NK-92 (cell line): Measurements from ENCODE around the gene GUCY1A2.
"Not testable (repeated sequence)": the region's sequence is repeated elsewhere in the genome, so short reads cannot be mapped to it uniquely, and the experiment has no call there.

ENCODE experiments used
- DNase-seq: peaks from one replicate; lab custom pipeline; 2025; ENCODE audit not compliant: unreplicated experiment; lab: John Stamatoyannopoulos, UW

Gene GUCY1A2

DNA sequence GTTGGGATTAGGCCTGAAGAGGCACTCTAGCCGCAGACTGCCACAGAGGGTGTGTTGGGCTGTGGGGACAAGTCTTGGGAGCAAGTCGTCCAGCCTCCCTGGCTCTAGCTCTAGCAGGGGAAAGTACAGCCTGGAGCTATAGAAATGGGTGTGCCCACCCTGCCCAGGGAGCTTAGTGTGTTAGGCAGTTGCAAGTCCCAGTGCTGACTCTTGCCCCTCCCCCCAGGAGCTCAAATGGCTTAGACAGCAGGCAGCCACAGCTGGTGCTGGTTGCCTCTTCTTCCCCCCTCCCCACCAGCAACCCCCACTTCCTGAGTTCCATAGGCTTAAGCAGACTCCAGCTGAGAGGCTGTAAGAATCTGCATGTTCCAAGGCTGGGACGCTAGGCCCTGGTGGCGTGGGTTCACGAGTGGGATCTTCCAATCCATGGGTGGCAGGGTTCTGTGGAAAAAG, 61.2 kb downstream of the GUCY1A2 start:
- DNase-seq: no peak

DNA sequence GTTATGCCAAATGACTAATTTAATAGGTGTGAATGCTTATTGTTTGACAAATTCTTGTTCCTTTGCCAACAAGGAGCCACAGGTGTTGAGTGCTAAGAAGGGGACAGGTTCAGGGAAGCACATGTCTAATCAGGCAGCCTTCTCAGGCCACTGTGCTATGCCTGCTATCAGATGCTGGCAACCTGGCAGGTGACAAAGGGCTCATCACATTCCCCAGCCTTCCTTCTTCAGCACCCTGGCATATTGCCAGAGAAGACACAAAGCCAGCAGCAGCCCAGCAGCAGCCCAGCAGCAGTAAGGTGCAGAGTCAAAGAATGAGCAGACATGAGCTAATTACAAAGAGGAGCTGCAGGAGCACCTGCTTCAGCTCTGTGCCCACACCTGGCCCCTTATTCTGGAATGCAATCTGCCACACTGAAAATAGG, 68.2 kb downstream of the GUCY1A2 start:
- DNase-seq: no peak

DNA sequence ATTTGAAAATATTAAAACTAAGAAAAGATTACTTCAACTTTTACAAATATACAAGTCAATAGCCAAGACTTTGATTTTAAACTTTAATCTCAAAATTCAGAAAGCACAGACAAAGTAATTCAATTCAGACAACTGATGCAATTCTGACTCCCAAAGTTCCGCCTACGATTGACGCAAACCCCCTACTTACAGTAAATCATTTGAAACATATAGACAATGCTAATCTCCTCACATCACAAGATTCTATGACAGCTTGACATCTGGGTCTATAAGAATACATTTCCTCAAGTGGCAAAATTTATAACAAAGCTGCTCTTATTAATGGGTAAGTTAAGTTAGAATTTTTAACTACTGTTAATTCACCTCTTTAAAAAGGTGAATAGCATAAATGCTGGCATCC, 75.2 kb downstream of the GUCY1A2 start:
- DNase-seq: no peak

DNA sequence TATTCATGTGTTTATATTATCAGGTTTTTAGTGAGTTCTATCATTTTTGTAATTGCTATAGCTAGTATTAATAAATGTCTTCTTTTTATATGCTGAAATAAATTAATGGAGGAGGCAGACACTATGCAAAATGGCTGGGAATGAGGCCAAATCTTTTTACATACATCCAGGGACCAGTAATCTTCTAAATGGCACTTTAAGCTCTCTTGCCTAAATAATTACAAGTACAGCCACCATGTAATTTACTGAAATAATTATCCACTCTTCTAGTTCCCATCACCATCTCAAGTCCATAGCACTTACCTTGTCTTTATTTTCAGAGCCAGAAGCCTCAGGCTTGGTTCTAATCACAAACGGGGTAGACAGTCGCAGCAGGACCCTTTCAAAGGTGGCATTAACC, 79.1 kb downstream of the GUCY1A2 start:
- no peak for DNase-seq

DNA sequence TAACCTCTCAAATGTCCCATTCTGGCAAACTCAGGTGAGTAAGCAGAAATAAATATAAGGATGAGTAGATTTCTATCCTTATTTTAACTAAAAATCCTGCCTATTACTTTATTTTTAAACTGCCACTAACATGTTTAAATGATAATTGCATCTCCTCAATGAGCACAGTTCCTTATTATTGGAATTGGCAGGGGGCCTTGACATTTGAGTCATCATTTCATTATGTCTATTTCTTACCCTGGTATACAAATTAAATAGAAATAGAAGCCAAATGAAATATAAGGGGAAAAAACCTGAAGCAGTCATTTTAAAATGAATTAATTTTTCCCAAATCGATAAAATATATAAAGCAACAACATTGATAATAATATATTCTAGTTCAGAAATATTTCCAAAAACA, 81.2 kb downstream of the GUCY1A2 start:
- no peak for DNase-seq

DNA sequence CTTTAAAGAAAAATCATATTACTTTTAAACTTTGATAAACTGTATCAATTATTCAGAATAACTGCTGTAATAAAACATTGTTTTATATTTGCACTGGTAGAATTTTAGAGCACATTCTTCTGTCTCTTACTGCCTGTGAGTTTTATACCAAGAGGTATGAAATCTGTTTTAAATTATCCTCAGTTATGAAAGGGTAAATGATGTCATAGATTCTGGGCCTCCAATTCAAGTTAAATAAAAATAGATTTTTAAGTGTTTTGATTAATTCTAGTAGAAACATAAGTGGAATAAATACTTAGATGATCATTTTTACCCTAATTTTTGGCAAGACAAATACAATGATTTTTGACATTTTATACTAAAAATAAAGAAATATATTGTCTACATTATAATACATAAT, 93.0 kb downstream of the GUCY1A2 start:
- DNase-seq: no peak

DNA sequence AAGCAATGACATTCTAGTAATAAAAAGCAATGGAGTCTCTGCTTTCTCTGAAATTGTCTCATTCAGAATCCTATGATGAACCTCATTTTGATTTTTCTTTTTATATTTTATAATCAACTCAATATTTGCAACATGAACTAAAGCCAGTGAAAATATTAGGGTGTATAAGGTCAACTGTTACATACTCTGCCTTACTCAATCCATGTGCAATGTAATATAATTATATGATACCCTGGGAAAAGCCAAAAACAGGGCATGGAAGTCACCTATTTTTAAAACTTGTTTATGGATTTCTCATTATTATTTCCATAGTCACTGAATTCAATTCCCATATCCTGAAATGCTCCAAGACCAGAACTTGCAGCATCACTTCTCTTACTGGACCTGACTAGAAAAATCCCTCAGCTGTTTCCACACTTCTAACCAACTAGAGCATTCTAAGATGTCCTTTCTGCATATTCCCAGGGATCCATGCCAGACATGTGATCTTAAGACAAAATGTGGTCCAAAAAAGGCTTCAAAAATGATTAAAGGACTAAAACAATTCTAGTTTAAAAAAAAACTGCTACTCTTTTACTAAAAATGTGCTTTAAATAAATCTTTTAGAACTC, 97.3 kb downstream of the GUCY1A2 start:
- DNase-seq: no peak

DNA sequence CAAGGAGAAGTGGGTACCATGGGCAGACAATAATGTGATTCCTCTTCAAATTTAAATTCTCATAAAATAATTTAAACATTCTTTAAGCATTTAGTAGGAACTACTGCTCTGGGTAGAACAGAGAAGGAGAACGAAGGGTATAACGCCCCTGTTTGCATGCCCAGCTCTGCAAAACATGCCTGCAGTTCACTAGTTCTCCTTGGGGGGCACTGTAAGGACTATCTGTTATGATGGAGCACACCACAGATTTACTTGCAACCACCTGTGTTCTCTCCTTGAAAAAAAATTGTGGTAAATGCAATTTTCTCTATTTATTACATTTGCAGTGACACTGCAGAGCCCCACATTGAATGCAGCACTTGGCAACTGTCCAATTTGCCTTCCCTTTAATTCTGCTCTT, 100.3 kb downstream of the GUCY1A2 start:
- no peak for DNase-seq

DNA sequence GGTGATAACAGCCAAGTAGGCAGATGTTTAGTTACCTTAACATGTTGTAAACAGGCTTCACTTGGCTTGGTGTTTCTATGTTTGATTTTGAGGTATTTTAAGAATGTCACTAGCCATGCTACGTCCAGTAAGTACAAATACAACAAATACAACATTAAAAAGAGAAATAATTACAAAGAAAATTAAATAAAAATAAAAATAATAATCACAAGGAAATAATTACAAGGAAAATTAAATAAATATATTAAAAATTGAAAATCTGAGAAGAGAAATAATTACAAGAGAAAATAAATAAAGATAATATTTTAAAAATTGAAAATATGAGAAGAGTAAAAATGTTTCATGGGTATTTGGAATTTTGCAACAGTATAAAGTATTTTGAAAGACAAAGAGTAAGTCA, 103.9 kb downstream of the GUCY1A2 start:
- no peak for DNase-seq

DNA sequence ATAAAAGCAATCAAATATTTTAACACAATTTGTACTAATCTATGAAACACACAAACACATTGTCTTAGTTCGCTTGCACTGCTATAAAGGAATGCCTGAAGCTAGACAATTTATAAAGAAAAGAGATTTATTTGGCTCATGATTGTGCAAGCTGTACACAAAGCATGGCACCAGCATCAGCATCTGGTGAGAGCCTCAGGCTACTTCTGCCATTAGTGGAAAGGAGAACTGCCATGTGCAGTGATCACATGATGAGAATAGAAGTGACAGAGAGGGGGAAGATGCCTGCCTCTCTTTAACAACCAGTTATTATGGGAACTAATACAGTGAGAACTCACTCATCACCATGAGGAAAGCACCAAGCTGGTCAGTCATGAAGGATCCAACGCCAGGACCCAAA, 105.1 kb downstream of the GUCY1A2 start:
- DNase-seq: no peak

DNA sequence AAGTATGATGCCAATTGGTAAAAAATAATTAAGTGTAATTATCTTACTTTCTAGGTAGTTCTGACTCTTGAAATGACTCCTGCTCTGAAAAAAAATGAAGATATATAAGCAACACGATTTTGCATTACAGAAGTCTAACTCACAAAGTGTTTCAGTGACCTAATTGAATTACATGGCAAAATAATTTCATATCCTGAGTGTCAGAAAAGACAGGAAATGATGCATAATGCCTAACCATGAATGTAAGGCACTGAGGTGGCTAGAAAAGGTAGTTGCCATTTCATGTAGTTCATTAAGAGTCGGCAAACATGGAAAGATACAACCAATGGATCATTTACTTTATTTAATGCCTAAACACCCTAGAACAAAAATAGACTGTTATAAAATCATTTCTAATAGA, 113.5 kb downstream of the GUCY1A2 start:
- no peak for DNase-seq

DNA sequence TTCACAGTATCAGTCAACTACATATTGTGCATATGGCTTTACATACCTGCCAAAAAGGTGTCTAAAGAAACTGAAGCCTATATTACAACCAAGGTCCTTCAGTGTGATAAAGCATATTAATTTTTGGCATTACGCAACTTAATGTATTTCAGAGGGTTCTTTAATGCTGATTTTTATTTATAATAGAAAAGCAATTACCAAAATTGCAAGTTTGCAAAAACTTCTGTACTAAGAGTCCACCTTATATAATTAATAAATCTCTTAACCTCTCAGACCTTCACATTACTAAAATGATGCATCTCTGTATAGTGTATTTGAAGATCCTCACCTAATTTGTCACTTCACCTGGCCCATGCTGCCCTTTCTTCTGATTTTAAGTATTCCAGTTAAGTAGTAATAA, 128.6 kb downstream of the GUCY1A2 start:
- DNase-seq: no peak

DNA sequence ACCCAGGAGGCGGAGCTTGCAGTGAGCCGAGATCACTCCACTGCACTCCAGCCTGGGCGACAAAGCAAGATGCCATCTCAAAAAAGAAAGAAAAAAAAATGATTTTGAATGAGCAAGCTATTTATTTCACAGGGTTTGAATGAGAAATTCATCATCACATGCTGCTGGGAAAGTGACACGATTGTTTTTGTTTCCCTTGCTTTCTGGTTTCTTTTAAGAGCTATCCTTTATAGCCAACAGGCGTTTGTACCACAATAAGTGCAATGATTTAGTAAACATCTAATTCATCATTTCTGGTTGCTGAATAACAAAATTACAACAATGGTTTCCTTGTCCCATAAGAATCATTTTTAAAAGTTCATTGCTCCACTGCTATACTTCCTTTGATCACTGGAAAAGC, 129.9 kb downstream of the GUCY1A2 start:
- no peak for DNase-seq

DNA sequence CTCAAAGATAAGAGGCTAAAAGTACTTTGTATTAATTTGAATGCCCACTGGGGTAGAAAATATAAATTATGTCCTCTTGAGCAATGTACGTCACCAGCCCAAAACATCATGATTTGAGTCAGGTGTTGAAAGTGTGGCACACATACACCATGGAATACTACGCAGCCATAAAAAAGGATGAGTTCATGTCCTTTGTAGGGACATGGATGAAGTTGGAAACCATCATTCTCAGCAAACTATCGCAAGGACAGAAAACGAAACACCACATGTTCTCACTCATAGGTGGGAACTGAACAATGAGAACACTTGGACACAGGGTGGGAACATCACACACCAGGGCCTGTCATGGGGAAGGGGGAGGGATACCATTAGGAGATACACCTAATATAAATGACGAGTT, 134.6 kb downstream of the GUCY1A2 start:
- not testable (repeated sequence) for DNase-seq

DNA sequence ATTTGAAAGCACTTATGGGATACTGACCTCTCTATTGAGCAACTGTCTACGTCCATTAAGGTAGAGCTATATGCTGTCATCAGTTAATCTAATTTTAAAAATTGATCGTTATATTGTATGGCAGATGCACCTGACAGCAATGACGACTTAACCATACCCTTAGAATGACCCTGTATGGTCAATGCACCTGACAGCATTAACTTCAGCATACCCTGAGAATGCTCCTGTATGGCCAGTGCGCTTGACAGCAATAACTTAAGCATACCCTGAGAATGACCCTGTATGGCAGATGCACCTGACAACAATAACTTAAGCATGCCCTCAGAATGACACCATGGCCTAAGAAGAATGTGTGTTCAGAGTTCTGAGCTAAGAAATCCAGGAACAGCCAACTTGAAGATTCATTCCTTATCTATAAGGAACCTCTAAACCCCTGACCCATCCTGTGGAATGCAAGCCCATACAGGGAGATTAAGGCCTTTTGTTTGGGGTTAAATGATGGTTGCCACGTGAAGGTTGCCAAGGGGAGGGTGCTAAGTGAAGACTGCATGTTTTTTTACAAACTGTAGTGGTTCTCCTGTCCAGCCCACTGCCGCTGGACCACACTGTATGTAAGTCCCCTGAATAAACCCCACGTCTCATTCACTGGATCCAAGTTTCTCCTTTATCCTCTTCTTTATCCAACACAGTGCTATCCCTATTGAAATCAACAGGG, 138.3 kb downstream of the GUCY1A2 start:
- DNase-seq: no peak

DNA sequence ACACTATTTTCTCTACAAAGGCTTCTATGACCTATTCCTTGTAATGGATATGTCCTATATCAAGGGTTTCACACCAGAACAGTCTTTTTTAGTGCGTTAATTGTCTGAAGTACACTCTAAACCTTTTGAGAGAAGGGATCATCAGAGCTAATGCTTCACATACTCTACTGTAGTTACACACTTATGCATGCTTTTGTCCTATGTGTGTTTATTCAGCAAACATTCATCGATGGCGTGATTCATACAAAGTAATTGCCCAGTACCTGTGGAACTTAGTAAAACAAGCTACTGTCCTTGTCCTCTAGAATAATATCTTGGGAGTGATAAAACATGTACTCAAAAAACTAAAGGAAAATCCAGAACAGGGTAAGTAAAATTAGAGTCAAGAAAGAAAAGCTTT, 139.2 kb downstream of the GUCY1A2 start:
- DNase-seq: no peak

DNA sequence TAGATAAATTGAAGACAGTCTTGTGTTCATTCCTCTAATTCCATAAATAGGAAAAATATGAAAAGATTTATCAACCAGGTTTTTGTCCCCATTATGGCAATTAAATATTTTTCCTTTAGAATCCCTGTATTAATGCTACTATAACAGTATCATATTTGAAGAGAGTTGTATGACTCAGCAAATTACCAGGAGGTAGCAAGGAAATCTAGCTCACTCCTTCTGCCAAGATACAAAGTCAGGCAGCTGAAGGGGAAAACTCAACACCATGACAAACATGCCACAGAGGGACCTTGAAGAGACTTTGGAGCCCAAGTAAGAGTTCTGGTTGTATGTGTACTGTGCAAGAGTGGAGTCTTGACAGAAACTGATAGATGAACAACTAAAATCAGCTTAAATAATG, 143.3 kb downstream of the GUCY1A2 start:
- no peak for DNase-seq

DNA sequence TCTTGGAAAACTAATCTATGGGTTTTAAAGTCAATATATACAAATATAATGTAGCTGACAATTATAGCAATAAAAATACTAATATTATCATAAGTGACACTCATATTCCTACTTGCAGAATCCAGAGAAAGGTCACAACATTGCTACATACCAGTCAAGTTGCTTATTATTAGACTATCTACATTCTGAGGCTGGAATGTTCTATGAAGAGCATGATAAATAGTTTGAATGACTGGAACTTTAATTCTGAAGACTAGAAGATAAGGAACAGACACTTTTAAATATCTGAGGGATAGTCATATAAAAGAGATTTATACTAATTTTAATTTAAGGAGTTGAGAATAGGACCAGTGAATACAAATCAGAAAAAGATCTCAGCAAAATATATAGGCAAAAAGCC, 146.0 kb downstream of the GUCY1A2 start:
- DNase-seq: no peak

DNA sequence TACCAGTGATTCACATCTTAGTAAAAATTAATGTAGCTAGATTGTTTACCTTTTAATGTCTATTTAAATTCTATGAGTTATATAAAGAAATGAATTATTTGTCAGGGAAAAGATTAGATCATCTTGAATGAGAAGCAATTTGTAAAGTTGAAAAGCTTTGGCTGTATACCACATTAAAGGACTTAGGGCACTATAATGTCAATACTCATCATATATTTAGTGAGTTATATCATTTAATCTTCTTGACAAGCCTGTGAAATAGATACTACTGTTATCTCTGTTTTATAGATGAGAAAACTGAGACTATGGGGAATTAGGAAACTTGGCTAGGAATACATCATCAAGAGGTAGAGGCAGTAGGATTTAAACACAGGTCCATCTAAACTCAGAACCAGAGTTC, 160.1 kb downstream of the GUCY1A2 start:
- DNase-seq: no peak

DNA sequence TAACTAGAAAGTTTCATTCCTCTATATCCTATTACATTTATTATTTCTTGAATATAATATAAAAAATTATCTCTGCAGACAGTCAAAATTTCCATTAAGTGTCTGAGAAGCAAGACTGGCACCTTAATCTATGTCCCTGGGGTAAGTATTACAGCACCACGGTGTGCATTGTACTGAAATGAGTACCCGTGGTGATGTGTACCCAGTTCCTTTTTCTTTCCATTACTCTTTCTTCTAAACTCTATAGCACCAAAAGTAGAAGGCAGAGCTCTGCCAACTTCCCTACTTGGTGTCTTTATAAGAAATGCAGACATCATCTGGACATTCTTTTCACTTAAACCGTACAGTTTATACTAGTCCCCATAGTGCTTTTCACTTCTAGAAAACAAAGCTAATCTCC, 161.7 kb downstream of the GUCY1A2 start:
- no peak for DNase-seq

DNA sequence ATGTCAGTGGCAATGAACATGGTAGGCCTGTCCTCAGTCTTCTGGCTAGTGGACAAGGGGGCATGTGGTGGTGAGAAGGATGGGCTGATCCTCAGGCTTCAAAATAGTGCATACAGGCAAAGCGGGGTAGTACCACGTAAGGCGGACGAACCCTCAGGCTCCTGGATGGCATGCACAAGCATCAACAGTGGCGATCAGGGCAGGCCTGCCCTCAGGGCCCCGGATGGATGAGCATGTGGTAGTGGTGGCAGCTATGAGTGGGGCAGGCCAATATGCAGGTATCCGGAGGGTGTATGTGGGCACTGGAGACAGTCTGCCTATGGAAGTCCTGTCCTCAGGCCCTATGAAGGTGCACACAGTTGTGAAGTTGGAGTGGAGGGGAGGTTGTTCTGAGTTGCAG, 163.8 kb downstream of the GUCY1A2 start:
- DNase-seq: no peak

DNA sequence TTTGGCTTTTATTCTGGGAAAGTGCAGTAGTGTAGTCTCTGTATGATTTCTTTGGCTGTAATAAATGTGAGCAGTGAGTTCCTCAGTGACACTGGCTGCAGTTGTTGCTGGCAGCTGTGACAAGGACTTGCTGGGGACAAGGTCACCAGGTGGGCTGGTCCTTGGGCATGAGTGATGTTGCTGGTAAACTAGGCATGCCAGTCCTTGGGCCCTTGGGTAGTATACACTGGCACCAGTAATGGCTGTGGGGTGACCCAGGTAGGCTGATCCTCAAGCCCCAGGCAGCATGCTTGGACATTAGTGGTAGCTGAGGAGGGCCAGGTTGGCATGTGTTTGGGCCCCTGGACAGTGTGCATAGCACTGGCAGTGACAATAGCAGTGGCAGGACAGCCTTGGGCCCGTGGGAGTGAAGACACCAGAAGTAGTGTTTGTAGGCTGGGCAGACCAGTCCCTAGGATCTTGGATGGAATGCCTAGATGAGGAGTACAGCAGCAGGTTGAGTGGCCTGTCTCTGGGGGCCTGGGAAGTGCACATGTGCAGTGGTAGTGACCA, 164.3 kb downstream of the GUCY1A2 start:
- DNase-seq: no peak

DNA sequence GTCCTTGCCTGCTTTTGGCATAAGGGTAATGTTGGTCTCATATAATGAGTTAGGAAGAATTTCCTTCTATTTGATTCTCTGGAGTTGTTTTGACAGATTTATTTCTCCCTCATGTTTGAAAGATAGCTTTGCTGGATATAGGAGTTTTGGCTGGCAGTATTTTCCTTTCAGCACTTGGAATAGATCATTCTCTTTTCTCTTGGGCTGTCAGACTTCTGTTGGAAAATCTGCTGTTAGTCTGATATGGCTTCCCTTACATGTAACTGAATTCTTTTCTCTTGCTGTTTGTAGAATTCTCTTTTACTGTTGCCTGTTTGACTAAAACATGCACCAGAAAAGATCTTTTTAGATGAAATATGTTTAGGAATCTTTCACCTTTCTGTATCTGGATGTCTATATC, 165.5 kb downstream of the GUCY1A2 start:
- DNase-seq: no peak
